SK-N-SH treated with all-trans-retinoic acid at 6 μM for 48 hours (cell line): ENCODE data around the gene SP140L.

ENCODE experiments used
- ATAC-seq: fragments of 200-7000 bp; cut with Tn5 transposase; 3 replicates; pipeline ENCODE4 v1.9.1; 2020; ENCODE audit warnings: mild to moderate bottlenecking, moderate library complexity
- ARNTL ChIP-seq: fragments of 450-650 bp; formaldehyde crosslinking; IDR thresholded peaks from 2 replicates; pipeline ENCODE4 v1.5.0; 2020; ENCODE audit warnings: low read depth, mild to moderate bottlenecking, moderate library complexity, borderline replicate concordance
- CSDC2 ChIP-seq: fragments of 250-450 bp; sonication (Bioruptor Pico); IDR thresholded peaks from 2 replicates; pipeline ENCODE4 v1.5.0; 2020; ENCODE audit warnings: mild to moderate bottlenecking, moderate library complexity
- CSRNP3 ChIP-seq: fragments of 250-450 bp; sonication (Bioruptor Pico); IDR thresholded peaks from 2 replicates; pipeline ENCODE4 v1.5.1; 2021; ENCODE audit warnings: mild to moderate bottlenecking, moderate library complexity
- ESRRG ChIP-seq: fragments of 250-450 bp; sonication (Bioruptor Pico); IDR thresholded peaks from 2 replicates; pipeline ENCODE4 v1.6.1; 2021; ENCODE audit warnings: mild to moderate bottlenecking
- GLIS3 ChIP-seq: fragments of 250-450 bp; sonication (Bioruptor Pico); IDR thresholded peaks from 2 replicates; pipeline ENCODE4 v1.5.0; 2020; ENCODE audit warnings: mild to moderate bottlenecking, moderate library complexity
- OSR1 ChIP-seq: fragments of 250-450 bp; sonication (Bioruptor Pico); IDR thresholded peaks from 2 replicates; pipeline ENCODE4 v1.8.0; 2022; ENCODE audit warnings: moderate library complexity, mild to moderate bottlenecking, inconsistent platforms
- PATZ1 ChIP-seq: fragments of 250-450 bp; sonication (Bioruptor Pico); IDR thresholded peaks from 2 replicates; pipeline ENCODE4 v1.8.0; 2020; ENCODE audit warnings: mild to moderate bottlenecking, moderate library complexity, borderline replicate concordance
- POU6F1 ChIP-seq: fragments of 250-450 bp; sonication (Bioruptor Pico); IDR thresholded peaks from 2 replicates; pipeline ENCODE4 v1.8.0; 2021; ENCODE audit warnings: low read depth, mild to moderate bottlenecking, moderate library complexity, borderline replicate concordance
- PPARA ChIP-seq: fragments of 250-450 bp; sonication (Bioruptor Pico); IDR thresholded peaks from 2 replicates; pipeline ENCODE4 v1.5.0; 2020; ENCODE audit warnings: mild to moderate bottlenecking, borderline replicate concordance
- RARB ChIP-seq: fragments of 250-450 bp; sonication (Bioruptor Pico); IDR thresholded peaks from 2 replicates; pipeline ENCODE4 v1.8.0; 2021; ENCODE audit warnings: mild to moderate bottlenecking, moderate library complexity
- SNAI2 ChIP-seq: fragments of 250-450 bp; sonication (Bioruptor Pico); IDR thresholded peaks from 2 replicates; pipeline ENCODE4 v1.5.0; 2020; ENCODE audit warnings: mild to moderate bottlenecking, moderate library complexity
- TCF4 ChIP-seq: fragments of 250-450 bp; sonication (Bioruptor Pico); IDR thresholded peaks from 2 replicates; pipeline ENCODE4 v1.8.0; 2021; ENCODE audit warnings: mild to moderate bottlenecking, moderate library complexity, borderline replicate concordance
- TOX ChIP-seq: fragments of 250-450 bp; sonication (Bioruptor Pico); IDR thresholded peaks from 2 replicates; pipeline ENCODE4 v1.8.0; 2021; ENCODE audit warnings: mild to moderate bottlenecking, moderate library complexity, borderline replicate concordance
- TSHZ2 ChIP-seq: fragments of 250-450 bp; sonication (Bioruptor Pico); IDR thresholded peaks from 2 replicates; pipeline ENCODE4 v1.5.0; 2020; ENCODE audit warnings: mild to moderate bottlenecking, moderate library complexity
- ZFP3 ChIP-seq: fragments of 250-450 bp; sonication (Bioruptor Pico); IDR thresholded peaks from 2 replicates; pipeline ENCODE4 v1.5.0; 2020; ENCODE audit warnings: mild to moderate bottlenecking, moderate library complexity
- ZFP30 ChIP-seq: fragments of 450-650 bp; formaldehyde crosslinking; IDR thresholded peaks from 2 replicates; pipeline ENCODE4 v1.5.0; 2022; ENCODE audit warnings: mild to moderate bottlenecking, moderate library complexity
- ZNF565 ChIP-seq: fragments of 450-650 bp; formaldehyde crosslinking; conservative IDR thresholded peaks from 2 replicates; pipeline ENCODE4 v1.5.0; 2020; ENCODE audit warnings: low read depth, mild to moderate bottlenecking, moderate library complexity
- ZNF70 ChIP-seq: fragments of 450-650 bp; formaldehyde crosslinking; IDR thresholded peaks from 2 replicates; pipeline ENCODE4 v1.5.0; 2020; ENCODE audit warnings: mild to moderate bottlenecking, moderate library complexity
- TF ChIP-seq, protein P1 (sequence below): fragments of 250-450 bp; sonication (Bioruptor Pico); IDR thresholded peaks from 2 replicates; pipeline ENCODE4 v1.5.1; 2020; ENCODE audit warnings: low read depth, mild to moderate bottlenecking, moderate library complexity

The SP140L gene

GRCh38 chr2:230346921-230347533 lies 20.0 kb downstream of the SP140L start:
- ATAC-seq: no peak
- no peak for TF ChIP-seq OSR1 (CRISPR knock-in tag)

DNA sequence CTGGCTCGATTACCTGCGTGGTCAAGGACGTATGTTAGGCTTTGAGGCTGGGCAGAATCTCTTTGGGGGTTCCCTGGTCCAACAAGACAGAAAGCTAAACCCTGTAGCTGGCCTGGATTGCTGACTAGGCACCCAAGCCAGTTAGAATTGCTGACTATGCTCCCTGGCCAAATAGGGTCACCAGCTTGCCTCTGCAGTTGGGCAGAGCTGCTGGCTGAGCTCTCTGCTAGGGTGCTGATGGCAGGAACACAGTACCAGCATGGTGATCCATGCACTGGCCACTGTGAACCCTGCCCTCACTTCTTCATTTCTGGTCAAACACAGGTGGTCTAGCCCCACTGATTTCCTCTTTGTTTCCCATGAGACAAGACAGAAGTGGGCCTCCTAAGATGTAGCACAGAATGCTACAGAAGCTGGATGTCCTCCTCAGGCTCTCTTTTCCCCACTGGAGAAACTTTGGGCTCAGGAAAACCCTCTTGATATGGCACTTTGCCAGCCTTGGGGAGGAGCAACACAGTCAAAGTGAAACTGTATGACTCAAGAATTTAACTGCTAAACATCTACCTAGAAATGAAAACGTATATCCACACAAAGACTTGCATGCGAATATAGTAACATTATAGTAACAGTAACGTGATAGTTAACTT lies 20.8 kb downstream of the SP140L start:
- TF ChIP-seq ZNF70 (CRISPR knock-in tag) (no peak), TCF4 (CRISPR knock-in tag) (no peak), ZFP3 (CRISPR knock-in tag) (no peak), GLIS3 (CRISPR knock-in tag) (no peak), CSRNP3 (CRISPR knock-in tag) (no peak), TSHZ2 (CRISPR knock-in tag) (no peak), ARNTL (no peak), SNAI2 (CRISPR knock-in tag) (no peak), ZNF565 (no peak), PPARA (CRISPR knock-in tag) (no peak), TOX (CRISPR knock-in tag) (no peak), ESRRG (CRISPR knock-in tag) (no peak), OSR1 (CRISPR knock-in tag) (no peak), RARB (CRISPR knock-in tag) (no peak), POU6F1 (CRISPR knock-in tag) (no peak), PATZ1 (CRISPR knock-in tag) (no peak)
- TF ChIP-seq, protein P1, sequence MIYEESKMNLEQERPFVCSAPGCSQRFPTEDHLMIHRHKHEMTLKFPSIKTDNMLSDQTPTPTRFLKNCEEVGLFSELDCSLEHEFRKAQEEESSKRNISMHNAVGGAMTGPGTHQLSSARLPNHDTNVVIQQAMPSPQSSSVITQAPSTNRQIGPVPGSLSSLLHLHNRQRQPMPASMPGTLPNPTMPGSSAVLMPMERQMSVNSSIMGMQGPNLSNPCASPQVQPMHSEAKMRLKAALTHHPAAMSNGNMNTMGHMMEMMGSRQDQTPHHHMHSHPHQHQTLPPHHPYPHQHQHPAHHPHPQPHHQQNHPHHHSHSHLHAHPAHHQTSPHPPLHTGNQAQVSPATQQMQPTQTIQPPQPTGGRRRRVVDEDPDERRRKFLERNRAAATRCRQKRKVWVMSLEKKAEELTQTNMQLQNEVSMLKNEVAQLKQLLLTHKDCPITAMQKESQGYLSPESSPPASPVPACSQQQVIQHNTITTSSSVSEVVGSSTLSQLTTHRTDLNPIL: no peak
- ATAC-seq: peak; percentile 61

GRCh38 chr2:230348787-230349186 lies 21.8 kb downstream of the SP140L start:
- ATAC-seq: no peak
- no peak for TF ChIP-seq ZNF70 (CRISPR knock-in tag)
- no peak for TF ChIP-seq ZFP30
- no peak for TF ChIP-seq TOX (CRISPR knock-in tag)
- TF ChIP-seq SNAI2 (CRISPR knock-in tag): no peak
- TF ChIP-seq ESRRG (CRISPR knock-in tag): no peak
- no peak for TF ChIP-seq PPARA (CRISPR knock-in tag)
- no peak for TF ChIP-seq CSRNP3 (CRISPR knock-in tag)
- no peak for TF ChIP-seq TCF4 (CRISPR knock-in tag)
- TF ChIP-seq ZFP3 (CRISPR knock-in tag): no peak
- no peak for TF ChIP-seq ARNTL
- TF ChIP-seq CSDC2 (CRISPR knock-in tag): no peak
- TF ChIP-seq, protein P1: no peak
- TF ChIP-seq GLIS3 (CRISPR knock-in tag): no peak
- no peak for TF ChIP-seq TSHZ2 (CRISPR knock-in tag)
